Activated CD8-positive, alpha-beta memory T cell treated with anti-CD3 and anti-CD28 coated beads, Interleukin-2, amount 50 U/mL, for 48 hours (primary cell): ENCODE data around the gene SLX9.
"Not testable (repeated sequence)": the region's sequence is repeated elsewhere in the genome, so short reads cannot be mapped to it uniquely, and the experiment has no call there.

Experiments used
- DNase-seq: peaks from one replicate; pipeline ENCODE4 v3.0.0-alpha.2; 2020

The SLX9 gene

DNA sequence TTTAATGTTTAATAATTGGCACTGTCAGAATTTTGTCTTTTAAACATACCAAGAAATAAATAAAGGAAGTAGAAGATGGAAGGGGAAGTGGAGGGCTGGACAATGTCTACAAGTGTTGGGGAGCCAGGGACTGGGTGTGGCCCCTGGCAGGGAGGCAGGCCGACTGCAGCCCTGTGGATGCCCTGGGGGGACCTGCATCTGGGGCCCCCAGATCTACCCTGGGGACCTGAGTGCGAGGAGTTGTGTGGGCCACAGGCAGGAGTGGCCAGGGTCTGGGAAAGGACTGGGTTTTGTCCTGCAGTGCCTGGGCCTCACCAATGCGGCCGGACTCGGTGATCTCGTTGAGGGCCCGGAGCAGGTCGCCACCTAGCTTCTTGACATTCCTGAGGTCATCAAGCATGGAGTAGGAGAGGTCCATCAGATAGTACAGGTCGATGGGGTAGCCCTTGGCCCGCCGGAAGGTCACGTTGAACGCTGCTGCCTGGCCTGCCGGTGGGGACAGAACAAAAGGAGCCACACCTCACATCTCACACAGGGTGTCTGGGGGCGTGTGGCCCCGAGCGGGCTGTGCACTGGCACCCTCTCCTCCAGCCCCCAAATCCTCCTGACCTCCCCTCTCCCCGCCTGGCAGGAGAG is 36.7 kb upstream of the SLX9 start:
- DNase-seq: no peak

DNA sequence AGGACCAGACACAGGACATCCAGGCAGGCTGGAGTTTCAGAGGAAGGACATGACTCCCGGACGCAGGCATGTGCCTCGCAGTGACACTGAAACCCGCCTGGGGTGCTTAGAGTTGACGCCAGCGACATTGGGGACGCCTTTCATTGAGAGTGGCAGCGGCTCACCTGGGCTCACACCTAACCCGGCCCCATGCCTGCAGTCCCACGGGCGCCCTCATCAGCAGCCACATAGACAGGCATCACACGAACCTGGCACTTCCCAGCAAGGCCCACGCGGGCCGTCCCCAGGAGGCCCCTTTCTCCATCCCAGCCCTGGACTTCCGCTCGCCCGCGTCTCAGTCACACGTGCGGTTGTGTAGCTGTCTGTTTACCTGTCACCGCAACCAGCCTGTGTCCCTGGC is 36.1 kb upstream of the SLX9 start:
- DNase-seq: no peak

DNA sequence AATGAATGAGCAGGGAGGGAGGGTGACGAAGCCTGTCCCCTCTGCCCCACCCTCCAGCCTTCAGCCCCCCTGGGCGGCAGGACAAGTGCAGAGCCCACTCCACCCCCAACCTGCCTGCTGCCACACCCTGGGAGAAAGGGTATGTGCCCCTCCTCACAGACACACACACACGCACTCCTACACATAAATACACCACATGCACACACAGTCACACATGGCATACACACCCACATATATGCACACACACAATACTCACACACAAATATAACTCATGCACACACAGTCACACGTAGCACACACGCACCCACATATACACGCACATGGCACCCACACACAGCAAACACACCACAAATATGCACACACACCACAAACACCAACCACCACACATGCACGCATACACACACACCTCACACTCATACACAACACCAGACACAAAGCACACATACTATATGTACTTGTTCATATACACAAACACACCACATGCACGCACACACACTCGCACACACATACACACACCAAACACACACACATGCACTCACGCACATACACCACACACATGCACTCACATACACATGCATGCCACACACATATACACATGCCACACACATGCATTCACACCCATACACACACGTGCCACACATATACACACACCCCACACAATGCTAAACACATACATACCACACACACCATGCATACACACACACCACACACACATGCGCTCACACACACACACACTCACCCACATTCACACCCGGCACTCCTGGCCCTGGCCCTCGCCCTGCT is 35.5 kb upstream of the SLX9 start:
- DNase-seq: no peak

DNA sequence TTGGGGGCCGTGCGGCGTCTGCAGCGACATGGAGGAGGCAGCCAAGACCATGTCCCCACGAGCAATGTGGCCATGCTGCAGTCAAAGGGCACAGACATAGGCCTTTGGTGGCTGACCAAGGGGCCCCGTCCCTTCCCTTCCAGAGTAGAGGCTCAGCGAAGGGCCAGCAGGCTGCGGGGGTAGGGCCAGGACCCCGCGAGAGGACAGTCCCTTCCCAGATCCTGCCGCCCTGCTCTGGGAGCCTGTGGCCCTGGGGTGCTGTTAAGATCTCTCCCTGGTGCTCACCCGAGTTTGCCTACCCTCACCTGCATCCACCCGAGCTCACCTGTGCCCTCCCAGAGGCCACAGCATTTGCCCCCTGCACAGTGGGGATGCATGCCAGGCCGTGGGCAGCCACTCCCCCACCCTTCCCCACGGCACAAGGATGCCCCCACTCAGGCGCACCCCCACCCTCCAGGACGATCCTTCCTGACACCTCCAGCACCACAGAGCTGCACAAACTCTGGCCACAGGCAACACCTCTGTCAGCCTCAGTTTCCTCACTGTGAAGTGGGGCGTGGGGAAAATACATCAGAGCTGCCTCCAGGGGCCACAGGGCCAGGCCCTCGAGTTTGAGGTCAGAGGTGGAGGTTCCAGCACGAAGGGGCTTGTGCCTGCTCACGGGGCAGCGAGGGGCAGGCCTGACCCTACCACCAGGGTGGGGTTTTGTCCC is 34.7 kb upstream of the SLX9 start:
- DNase-seq: no peak

DNA sequence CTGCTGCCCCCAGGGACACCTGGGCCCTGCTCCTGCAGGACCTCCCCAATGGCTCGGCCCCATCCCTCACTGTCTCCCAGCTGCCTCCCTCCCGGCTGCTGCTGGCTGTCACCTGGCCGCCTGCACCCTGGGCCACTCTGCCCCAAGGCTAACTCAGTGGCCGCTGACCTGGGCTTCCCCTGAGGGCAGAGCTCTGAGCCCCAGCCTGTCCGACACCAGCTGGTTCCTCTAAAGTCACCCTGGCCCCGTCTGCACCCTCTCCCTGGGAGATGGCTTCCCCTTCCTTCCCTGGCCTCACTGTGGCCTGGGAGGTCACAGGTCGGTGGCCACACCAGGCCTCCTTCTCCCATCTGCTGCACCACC is 34.1 kb upstream of the SLX9 start:
- no peak for DNase-seq

DNA sequence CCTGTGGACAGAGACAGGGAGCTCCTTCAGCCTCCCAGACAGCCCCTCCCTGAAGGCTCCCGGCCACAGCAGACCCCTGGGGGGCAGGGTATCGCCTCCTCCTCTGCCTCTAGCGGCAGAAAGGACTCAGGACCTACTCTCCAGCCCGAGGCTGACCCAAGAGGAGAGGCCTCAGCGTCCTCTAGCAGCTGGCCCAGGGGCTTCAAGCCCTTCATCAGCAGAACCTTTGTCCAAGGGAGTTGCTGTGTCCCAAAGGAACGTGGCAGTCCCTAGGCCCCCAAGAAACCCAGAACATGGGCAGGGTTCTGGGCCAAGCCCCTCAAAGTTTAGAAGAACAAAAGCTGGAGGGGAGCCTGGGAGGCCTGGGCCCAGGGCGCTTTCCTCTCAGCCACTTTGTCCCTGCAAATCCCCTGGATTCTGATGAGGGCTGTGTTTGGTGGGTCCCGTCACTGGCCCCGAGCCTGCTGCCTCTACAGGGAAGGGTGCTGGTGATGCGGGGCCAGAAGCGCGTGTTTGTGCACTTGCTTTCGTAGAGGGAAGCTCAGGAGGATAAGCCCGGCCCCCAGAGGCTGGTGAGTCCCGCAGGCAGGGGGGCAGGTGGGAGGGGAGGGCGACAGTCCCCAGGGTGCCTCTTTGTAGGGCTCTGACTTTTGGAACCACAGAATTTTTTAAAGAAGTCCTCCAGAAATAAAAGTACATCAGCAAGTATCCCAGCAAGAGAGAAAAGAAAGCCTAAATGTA is 32.4 kb upstream of the SLX9 start:
- DNase-seq: no peak

DNA sequence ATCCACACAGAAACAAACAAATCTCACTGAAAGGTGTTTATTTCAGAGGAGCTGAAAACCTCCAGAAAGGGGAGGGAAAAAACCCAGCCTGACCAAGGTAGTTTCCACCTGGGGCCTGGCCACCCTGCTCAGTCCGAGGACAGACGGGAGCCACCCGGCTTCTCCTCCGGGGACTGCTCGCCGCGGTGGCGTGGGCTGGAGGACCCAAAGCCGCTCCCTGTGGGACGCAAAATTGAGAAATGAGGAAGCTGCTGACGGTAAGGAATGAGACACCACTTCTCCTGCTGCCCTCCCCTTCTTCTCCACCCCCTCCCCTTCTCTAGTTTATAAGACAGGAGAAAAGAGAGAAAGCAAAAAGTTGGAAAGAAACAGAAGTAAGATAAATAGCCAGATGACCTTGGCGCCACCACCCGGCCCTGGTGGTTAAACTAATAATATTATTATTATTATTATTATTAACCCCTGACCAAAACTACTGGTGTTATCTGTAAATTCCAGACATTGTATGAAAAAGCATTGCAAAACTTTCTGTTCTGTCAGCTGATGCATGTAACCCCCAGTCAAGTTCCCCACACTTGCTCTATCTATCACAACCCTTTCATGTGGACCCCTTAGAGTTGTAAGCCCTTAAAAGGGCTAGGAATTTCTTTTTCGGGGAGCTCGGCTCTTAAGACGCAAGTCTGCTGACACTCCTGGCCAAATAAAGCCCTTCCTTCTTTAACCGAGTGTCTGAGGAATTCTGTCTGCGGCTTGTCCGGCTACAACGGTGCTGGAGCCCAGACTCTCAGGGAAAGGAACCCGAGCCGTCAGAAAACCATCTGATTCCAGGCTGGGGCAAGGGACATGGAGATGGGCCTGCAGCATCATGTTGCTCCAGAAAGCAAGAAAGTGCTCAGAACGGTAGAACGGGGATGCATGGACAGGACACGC is 31.6 kb upstream of the SLX9 start:
- DNase-seq: no peak

DNA sequence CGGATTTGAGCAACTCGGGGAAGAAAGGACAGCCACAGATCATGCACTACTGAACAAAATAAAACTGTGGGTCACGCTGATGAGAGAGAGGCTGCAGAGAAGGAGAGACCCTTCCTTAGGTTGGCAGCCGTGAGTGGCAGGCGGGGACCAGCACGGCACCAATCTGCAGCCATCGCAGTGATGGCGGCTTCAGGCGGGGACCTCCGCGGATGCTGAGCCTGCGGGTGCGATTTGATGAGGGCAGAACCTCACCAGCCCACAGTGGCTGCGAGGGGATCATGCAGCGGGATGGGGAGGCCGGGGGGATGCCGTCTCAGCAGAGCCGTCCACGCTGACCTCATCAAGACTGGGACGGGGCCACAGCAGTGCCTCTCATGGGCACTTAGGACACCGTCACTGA is 30.9 kb upstream of the SLX9 start:
- DNase-seq: no peak

DNA sequence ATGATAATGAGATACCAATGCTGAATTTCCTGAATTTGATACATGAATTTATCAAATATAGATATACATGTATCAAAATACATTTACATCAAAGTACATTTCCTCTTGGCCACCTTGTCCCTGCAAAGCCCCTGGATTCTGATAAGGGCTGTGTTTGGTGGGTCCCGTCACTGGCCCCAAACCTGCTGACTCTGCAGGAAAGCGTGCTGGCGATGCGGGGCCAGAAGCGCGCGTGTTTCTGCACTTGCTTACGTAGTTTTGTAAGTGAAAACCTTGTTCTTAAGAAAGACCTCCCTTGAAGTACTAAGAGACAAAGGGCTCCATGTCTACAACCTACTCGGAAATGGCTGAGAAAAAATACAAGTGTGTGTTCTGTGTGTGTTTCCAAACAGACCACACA is 30.1 kb upstream of the SLX9 start:
- no peak for DNase-seq

DNA sequence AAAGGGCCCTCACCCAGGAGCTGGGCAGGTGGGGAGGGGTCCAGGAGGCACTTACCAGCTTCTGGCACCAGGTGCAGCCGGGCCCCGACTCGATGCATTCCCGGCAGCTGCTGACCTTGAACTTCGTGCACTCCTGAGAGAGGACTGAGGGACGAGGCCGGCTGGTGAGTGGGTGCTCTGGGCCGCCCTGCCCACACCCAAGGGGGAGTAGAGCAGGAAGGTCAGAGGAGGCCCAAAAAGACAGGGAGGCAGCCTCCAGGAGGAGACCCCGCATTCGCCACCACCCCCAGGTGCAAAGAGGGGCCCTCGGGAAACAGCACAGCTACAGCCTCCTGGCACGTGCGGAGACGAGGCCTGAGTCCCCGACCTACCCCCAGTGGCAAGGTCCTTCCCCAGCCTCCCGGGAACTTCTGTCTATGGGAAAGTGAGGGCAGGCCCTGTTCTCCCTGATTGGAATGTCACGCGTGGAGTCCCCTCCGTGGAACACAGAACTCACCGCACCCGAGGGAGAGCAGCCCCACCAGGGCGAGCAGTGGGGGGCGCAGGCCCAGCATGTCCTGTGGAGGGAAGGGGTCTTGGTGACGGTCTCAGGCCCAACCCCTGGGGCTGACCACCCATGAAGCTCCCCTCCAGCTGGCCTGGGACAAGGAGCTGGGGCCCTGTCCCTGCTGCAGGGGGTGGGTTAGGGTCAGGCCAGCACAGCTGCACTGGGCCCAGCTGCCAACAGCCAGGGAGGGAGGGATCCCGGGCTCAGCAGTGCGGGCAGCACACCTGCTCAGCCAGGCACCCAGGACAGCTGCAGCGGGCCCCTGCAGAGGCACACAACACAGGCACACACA is 29.4 kb upstream of the SLX9 start:
- DNase-seq: no peak

DNA sequence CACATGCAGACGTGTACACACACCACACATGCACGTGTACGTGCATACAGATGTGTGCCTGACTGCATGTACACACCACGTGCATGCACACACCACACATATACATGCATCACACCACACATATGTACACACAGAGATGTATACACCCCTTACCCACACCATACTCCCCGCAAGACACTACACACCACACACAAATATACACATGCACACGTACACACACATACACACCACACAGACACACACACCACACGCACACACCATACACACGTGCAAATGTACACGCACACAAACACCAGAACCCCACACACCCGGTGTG is 28.8 kb upstream of the SLX9 start:
- DNase-seq: no peak

DNA sequence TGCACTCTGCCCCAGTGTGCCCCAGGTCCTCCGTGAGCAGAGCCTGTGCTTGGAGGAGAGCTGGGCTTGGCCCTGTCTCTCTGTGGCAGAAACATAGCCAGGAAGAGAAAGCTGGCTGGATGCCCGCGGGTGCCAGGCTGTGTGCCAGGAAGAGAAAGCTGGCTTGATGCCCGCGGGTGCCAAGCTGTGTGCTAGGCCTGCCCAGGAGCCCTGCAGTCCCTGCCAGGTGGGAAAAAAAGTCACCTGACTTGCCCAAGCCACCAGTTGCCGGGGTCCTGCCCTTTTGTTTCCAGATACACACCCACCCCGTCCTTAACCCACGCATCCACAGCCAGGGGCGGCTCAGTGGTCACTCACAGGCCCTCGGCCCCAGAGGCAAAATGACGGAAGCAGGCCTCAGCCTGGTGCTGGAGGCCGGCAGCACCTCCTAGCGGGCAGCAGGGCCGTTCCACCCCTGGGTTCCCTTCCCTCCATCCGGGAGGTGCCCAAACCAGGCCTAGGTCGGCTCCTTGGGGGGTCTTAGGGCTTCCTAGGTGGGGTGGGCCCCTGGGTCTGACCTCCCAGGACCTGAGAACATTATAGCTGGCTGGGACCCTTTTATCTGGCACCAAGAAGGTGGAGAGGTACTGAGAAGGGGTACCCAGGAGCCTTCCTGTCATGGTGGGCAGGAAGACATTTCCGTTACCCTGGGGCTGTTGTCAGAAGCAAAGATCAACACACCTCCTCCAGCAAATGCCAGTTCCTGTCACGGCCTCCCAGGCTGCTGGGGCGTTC is 28.3 kb upstream of the SLX9 start:
- peak; percentile 82 for DNase-seq

DNA sequence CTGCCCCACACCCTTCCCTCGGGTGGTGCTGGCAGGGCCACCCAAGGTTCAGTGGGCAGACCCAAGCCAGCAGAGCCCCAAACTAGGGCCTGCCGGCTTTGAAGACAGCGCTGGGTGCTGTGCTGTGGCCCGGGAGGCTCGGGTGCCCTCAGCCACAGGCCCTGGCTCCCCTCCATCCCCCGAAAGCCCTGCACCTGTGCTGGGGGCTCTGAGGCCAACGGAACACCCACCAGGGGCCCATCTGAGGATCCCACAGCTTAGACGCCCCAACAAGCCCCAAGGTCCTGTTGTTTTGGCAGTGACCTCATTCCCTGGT is 27.7 kb upstream of the SLX9 start:
- DNase-seq: no peak

DNA sequence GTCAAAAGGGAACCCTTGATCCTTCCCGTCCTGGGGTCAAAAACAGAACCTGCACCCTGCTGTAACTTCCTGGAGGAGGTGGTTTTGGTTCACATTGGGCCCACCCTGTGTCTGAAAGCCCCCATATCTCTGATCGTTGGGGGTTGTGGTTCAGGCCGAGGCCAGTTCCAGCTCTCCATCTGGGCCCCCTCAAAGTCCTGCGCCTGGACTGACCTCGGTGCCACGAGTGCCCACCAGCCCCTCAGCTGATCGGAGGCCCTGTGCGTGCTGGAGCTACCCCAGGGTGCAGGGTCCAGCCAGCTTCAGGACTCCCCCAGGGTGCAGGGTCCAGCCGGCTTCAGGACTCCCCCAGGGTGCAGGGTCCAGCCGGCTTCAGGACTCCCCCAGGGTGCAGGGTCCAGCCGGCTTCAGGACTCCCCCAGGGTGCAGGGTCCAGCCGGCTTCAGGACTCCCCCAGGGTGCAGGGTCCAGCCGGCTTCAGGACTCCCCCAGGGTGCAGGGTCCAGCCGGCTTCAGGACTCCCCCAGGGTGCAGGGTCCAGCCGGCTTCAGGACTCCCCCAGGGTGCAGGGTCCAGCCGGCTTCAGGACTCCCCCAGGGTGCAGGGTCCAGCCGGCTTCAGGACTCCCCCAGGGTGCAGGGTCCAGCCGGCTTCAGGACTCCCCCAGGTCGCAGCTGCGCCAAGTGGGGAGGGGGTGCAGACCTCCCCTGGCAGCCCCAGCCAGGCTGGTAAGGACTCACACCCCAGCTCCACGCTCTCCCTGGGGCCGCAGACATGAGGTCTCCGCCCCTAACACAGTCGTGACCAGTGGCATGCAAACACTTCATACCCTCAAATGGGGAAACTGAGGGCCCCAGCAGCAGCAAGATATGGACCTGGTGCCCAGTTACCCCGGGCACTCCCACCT is 27.1 kb upstream of the SLX9 start:
- DNase-seq: not testable (repeated sequence)

DNA sequence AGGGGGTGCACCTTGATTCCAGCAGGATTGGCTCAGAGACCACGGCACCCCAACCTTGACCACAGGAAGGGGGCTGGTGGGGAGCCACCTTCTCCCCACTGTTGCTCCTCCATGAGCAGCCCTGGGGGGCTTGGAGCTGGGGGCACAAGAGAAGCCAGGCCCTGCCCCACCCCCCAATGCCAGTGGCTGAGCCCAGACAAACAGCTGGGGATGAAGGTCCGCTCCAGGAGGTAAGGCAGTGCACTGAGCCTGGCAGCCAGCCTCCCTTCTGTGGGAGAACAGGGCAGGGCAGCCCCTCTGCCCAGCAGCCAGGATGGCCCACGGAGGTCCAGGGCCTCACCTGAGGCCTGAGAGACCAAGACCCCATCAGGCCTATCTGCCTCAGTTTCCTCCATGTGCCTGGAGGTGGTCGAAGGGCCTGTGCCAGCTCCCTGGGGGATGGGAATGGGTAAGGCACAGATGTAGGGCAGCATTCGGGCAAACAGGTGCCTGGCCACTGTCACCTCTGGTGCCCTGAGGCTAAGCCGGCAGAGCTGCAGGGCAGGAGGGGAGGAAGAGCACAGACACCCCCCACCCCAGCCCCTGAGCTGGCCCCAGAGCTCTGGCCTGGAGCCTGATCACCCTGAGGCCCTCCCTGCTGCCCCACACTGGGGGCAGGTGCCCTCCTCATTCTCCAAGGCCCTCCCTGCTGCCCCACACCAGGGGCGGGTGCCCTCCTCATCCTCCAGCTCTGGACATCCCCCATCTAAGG is 26.2 kb upstream of the SLX9 start:
- DNase-seq: no peak

DNA sequence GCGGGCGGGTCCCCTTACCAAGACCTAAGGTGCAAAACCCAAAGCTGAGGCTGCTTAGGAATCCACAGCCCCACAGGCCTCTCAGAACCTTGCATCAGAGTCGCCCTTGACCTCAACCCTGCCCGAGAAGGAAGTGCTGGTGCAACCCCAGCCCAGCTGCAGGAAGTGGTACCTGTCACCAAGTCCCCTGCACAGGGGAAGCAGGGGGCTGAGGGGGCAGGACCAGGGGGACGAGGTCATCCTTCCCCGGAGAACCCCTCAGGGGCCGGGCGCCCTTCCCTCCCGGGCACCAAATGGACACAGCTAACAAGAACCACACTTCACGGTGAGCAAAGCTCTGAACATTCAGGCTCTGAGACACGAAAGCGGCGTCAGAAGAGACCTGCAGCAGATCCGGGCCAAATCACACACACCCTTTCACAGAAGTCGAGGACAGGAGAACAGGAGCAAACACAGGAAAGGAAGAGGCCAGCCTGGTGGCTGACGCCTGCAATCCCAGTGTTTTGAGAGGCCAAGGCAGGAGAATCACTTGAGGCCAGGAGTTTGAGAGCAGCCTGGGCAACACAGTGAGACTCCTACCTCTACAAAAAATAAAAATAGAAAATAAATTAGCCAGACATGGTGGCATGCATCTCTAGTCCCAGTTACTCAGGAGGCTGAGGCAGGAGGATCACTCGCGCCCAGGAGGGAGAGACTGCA is 25.5 kb upstream of the SLX9 start:
- DNase-seq: peak; percentile 79

DNA sequence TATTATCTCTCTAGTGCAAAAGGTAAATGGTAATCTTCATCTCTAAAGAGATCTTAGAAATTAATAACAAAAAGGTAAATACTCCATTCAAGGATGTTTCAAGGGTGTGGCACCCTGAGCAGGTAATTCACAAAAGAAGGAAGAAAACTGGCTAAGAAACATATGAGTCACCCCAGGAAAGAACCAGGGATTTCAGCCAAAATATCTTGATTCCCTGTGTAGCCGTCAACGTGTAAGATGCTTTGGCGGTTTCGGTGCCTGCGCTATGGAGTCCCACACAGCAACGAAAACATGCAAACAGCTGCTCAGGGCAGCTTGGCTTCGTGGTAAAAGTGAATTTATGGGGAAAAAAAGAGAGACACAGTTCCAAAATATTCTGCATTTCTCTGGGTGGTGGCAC is 22.9 kb upstream of the SLX9 start:
- no peak for DNase-seq

DNA sequence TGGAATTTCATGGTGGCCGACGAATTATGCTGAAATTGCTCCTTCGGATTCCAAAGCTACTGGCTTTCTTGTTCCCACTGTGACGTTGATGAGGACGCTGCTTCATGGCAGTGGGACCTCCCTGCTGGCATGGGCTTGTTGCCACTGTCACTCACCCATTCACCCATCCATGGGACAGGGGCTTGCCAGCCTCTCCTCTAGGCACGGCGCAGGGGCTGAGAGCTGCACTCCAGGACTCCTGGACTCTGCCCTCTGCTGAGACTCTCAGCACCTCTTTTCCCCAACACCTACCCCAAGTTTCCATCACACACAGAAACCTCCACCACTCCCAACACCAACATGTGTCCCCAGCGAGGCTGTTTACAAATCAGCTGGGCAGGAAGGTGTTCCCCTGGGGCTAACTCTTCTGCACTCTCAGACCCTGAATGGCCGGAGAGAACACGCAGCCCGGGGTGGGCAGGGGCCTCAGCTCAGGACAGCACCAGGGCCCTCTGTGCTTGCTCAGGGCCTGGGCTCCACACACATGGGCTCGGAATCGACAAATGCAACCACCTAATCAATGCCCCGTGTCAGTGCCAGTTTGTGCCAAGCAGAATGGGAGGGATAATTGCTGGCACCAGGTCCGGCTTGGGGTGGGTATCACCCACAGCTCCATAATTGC is 22.3 kb upstream of the SLX9 start:
- no peak for DNase-seq
